A549 (cell line): ENCODE data around the gene ULBP1.
"Not testable (repeated sequence)": the region's sequence is repeated elsewhere in the genome, so short reads cannot be mapped to it uniquely, and the experiment has no call there.

Experiments used
- CTCF ChIP-seq: fragments of >200 bp; sonication (Bioruptor Twin); formaldehyde crosslinking; IDR thresholded peaks from 3 replicates; pipeline ENCODE4 v1.5.1; 2016
- POLR2A ChIP-seq: IDR thresholded peaks from 2 replicates; pipeline ENCODE4 v1.6.1; 2012; ENCODE audit warnings: mild to moderate bottlenecking, low read length
- TP53 ChIP-seq: fragments of 250-450 bp; sonication (Bioruptor Pico); IDR thresholded peaks from 2 replicates; pipeline ENCODE4 v1.5.0; 2021; ENCODE audit warnings: mild to moderate bottlenecking, moderate library complexity

GRCh38 chr6:149947533-149947932, 16.2 kb upstream of the ULBP1 start:
- not testable (repeated sequence) for TF ChIP-seq TP53 (CRISPR knock-in tag); CTCF; POLR2A
